Fibroblast of lung (primary cell): ENCODE results near the gene UBA5. TPM values are rescaled to one million over a fixed set of nuclear protein-coding genes. Genes with fewer than 3 reads are reported as not detected.

Source experiments
- DNase-seq, 2 donors: peaks; one replicate each; pipeline versions ENCODE4 v3.0.0 to v3.0.0-alpha.2; 2010; ENCODE audit warnings: low read depth in 2 of 2
- H2AFZ ChIP-seq: 2 replicates; pipeline ENCODE4 v1.5.1; 2012; ENCODE audit warnings: low read length, control low read depth, inconsistent platforms
- H3K27ac ChIP-seq: 2 replicates; pipeline ENCODE4 v1.5.1; 2011; ENCODE audit warnings: low read length, control low read depth; ENCODE audit not compliant: insufficient read depth
- H3K27me3 ChIP-seq: 2 replicates; pipeline ENCODE4 v1.5.1; 2011; ENCODE audit warnings: mild to moderate bottlenecking, low read length; ENCODE audit not compliant: control insufficient read depth, insufficient read depth
- H3K36me3 ChIP-seq: 2 replicates; pipeline ENCODE4 v1.5.1; 2011; ENCODE audit warnings: low read length; ENCODE audit not compliant: control insufficient read depth, insufficient read depth
- H3K4me1 ChIP-seq: 2 replicates; pipeline ENCODE4 v1.5.1; 2011; ENCODE audit warnings: low read length; ENCODE audit not compliant: control insufficient read depth, insufficient read depth; ENCODE audit errors: extremely low read depth
- H3K4me2 ChIP-seq: 2 replicates; pipeline ENCODE4 v1.5.1; 2011; ENCODE audit warnings: low read length, control low read depth; ENCODE audit not compliant: insufficient read depth; ENCODE audit errors: extremely low read depth
- H3K4me3 ChIP-seq, 4 experiments: fragments of 200-600 bp in 1 of 4; sonication (generic) in 1 of 4; replicated peaks in 1 of 4; 2 replicates each; pipeline ENCODE4 v1.5.1; 2011 to 2016; ENCODE audit warnings: low read length in 4 of 4, low read depth in 3 of 4, mild to moderate bottlenecking in 3 of 4, control low read depth in 2 of 4, inconsistent platforms in 1 of 4, mixed read lengths in 1 of 4; ENCODE audit not compliant: insufficient read depth in 1 of 4; ENCODE audit errors: control extremely low read depth in 1 of 4
- H3K79me2 ChIP-seq: 2 replicates; pipeline ENCODE4 v1.5.1; 2012; ENCODE audit warnings: mild to moderate bottlenecking, low read length, inconsistent platforms; ENCODE audit not compliant: control insufficient read depth, insufficient read depth
- H3K9ac ChIP-seq: 2 replicates; pipeline ENCODE4 v1.5.1; 2011; ENCODE audit warnings: mild to moderate bottlenecking, low read length, control low read depth; ENCODE audit not compliant: insufficient read depth
- H3K9me3 ChIP-seq: 2 replicates; pipeline ENCODE4 v1.5.1; 2012; ENCODE audit warnings: low read depth, low read length; ENCODE audit not compliant: control insufficient read depth, insufficient read depth
- H4K20me1 ChIP-seq: 2 replicates; pipeline ENCODE4 v1.5.1; 2011; ENCODE audit warnings: low read length; ENCODE audit not compliant: control insufficient read depth, insufficient read depth; ENCODE audit errors: extremely low read depth
- EZH2 ChIP-seq: IDR thresholded peaks from 2 replicates; pipeline ENCODE4 v1.5.1; 2012; ENCODE audit warnings: low read length, control low read depth, mild to moderate bottlenecking; ENCODE audit errors: missing control alignments
- polyA plus RNA-seq, 2 donors: library from polyadenylated mRNA; depleted of rRNA in 1 of 2; stranded (reverse) in 1 of 2; unstranded in 1 of 2; fragments of >200 nt; gene quantifications; 2 replicates each; pipeline ENCODE4 v1.2.1, GENCODE V29; 2011 to 2012; ENCODE audit warnings: missing spikeins in 1 of 2
- total RNA-seq: library from RNA; depleted of rRNA; stranded (reverse); fragments of >200 nt; gene quantifications from 2 replicates; pipeline ENCODE4 v1.2.1, GENCODE V29; 2014
- TF ChIP-seq, protein P1 (sequence below), 2 donors: IDR thresholded peaks in 1 of 2; conservative IDR thresholded peaks in 1 of 2; 1 replicate in 1 of 2; 2 replicates in 1 of 2; pipeline ENCODE4 v1.5.1; 2011 to 2012; ENCODE audit warnings: low read length in 2 of 2, control low read depth in 1 of 2, inconsistent platforms in 1 of 2, low read depth in 1 of 2, mild to moderate bottlenecking in 1 of 2

UBA5 gene
- total and polyA plus RNA-seq, 2 donors (not counting 1 experiment from before 2014, with no cell fraction given) = 43.6 to 47.5 TPM

DNA sequence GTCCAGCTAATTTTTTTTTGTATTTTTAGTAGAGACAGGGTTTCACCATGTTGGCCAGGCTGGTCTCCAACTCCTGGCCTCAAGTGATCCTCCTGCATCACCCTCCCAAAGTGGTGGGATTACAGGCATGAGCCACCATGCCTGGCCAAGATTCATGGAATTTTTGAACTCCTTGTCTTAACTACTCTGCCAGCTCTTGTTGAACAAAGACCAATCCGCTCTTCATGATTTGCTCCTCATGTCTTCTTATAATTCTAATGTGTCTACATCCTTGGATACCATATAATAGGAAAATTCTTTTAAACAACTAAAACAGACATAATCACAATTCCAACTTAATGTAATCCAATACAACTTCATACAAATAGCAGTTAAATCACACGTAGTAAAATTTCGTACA lies 21.3 kb downstream of the UBA5 start:
- Histone ChIP-seq H2AFZ (no peak overlapping the region), H3K4me1 (no peaks in the 10 kb centered on the region), H3K9me3 (no peaks in the 10 kb centered on the region), H3K4me2 (no peak overlapping the region), H4K20me1 (no peaks in the 10 kb centered on the region), H3K27me3 (no peaks in the 10 kb centered on the region), H3K9ac (no peak overlapping the region), H3K4me3 (no peak overlapping the region), H3K36me3 (peaks cover 3% of the 10 kb centered on the region), H3K27ac (no peak overlapping the region), H3K79me2 (no peaks in the 10 kb centered on the region)
- no peak for DNase-seq
- TF ChIP-seq, protein P1, sequence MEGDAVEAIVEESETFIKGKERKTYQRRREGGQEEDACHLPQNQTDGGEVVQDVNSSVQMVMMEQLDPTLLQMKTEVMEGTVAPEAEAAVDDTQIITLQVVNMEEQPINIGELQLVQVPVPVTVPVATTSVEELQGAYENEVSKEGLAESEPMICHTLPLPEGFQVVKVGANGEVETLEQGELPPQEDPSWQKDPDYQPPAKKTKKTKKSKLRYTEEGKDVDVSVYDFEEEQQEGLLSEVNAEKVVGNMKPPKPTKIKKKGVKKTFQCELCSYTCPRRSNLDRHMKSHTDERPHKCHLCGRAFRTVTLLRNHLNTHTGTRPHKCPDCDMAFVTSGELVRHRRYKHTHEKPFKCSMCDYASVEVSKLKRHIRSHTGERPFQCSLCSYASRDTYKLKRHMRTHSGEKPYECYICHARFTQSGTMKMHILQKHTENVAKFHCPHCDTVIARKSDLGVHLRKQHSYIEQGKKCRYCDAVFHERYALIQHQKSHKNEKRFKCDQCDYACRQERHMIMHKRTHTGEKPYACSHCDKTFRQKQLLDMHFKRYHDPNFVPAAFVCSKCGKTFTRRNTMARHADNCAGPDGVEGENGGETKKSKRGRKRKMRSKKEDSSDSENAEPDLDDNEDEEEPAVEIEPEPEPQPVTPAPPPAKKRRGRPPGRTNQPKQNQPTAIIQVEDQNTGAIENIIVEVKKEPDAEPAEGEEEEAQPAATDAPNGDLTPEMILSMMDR (conservative IDR thresholded peaks at IDR 0.05 in 1 of 2, IDR thresholded peaks at IDR 0.05 in 1 of 2; ENCODE audit: low read depth in 1 of 2, low read length in 2 of 2) = no peak

DNA sequence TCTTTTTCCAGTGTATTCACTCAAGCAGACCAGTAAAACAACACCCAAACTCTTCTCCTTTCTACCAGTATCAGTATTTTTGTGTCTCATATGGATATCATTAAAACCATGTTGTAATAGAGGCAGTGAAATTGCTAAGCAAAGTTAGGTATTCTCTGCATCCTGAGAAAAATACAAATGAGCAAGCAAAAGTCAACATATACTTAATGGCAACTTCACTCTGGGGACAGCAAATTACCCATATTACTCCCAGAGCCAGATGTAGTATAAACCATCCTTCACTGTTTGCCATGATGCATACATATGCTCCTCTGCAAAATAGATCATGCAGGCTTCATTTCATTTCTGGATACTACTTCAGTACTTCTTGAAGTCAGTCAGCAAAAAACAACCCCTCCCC lies 22.1 kb downstream of the UBA5 start:
- Histone ChIP-seq H3K36me3 (peaks cover 3% of the 10 kb centered on the region), H3K4me3 (no peak overlapping the region)
- no peak for DNase-seq

DNA sequence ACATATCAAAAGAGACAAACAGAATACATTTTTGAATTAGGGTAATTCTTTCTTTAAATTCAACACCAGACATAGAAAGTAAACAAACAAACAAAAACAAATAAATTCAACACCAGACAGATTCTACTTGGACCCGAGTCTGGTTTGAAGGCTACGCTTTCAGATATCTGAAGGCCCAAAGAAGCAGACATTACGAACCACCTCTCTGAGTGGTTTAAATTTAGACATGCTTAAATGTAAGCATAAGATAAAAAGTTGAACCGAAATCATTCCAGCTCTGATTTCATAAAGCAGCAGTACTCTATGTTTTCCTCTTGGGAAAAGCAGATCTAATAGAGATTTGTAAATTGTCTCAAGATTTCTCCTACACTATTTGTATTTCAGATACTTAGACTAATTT lies 29.9 kb downstream of the UBA5 start:
- Histone ChIP-seq H3K9me3 (no peaks in the 10 kb centered on the region), H3K4me3 (no peak overlapping the region), H3K36me3 (peaks cover 12% of the 10 kb centered on the region), H3K79me2 (no peaks in the 10 kb centered on the region), H2AFZ (no peak overlapping the region), H3K27me3 (no peaks in the 10 kb centered on the region), H3K27ac (no peak overlapping the region), H3K9ac (no peak overlapping the region), H4K20me1 (no peaks in the 10 kb centered on the region), H3K4me1 (no peaks in the 10 kb centered on the region), H3K4me2 (no peak overlapping the region)
- DNase-seq = no peak
- TF ChIP-seq EZH2 = no peak
- TF ChIP-seq, protein P1 (conservative IDR thresholded peaks at IDR 0.05 in 1 of 2, IDR thresholded peaks at IDR 0.05 in 1 of 2; ENCODE audit: low read depth in 1 of 2, low read length in 2 of 2) = no peak

More for the DNA sequence above, 22.1 kb downstream of the UBA5 start:
- no peak overlapping the region for H2AFZ ChIP-seq
- no peaks in the 10 kb centered on the region for H3K79me2 ChIP-seq
- no peaks in the 10 kb centered on the region for H3K4me1 ChIP-seq
- no peak overlapping the region for H3K4me2 ChIP-seq
- H4K20me1 ChIP-seq = no peaks in the 10 kb centered on the region
- no peaks in the 10 kb centered on the region for H3K9me3 ChIP-seq
- TF ChIP-seq, protein P1 (conservative IDR thresholded peaks at IDR 0.05 in 1 of 2, IDR thresholded peaks at IDR 0.05 in 1 of 2; ENCODE audit: low read depth in 1 of 2, low read length in 2 of 2) = no peak
- TF ChIP-seq EZH2 = no peak
- H3K27ac ChIP-seq = no peak overlapping the region
- no peaks in the 10 kb centered on the region for H3K27me3 ChIP-seq
- no peak overlapping the region for H3K9ac ChIP-seq
